D341Med (cell line): Measurements from ENCODE around the gene AQP5.

Experiments used
- DNase-seq: peaks from one replicate; pipeline ENCODE4 v3.0.0; 2012; ENCODE audit warnings: low spot score

Gene AQP5

DNA sequence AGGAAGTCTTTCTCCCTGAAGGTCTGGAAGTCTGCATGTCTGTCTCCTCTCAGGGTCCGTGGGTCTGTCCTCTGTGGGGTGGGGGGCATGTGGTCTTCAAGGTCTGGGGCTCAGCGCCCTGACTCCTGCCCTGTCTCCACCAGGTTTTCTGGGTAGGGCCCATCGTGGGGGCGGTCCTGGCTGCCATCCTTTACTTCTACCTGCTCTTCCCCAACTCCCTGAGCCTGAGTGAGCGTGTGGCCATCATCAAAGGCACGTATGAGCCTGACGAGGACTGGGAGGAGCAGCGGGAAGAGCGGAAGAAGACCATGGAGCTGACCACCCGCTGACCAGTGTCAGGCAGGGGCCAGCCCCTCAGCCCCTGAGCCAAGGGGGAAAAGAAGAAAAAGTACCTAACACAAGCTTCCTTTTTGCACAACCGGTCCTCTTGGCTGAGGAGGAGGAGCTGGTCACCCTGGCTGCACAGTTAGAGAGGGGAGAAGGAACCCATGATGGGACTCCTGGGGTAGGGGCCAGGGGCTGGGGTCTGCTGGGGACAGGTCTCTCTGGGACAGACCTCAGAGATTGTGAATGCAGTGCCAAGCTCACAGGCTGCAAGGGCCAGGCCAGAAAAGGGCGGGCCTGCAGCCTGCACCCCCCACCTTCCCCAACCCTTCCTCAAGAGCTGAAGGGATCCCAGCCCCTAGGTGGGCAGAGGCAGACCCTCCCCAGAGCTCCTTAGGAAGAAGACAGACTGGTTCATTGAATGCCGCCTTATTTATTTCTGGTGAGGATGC, 3.4 kb downstream of the AQP5 start:
- DNase-seq, result no peak

DNA sequence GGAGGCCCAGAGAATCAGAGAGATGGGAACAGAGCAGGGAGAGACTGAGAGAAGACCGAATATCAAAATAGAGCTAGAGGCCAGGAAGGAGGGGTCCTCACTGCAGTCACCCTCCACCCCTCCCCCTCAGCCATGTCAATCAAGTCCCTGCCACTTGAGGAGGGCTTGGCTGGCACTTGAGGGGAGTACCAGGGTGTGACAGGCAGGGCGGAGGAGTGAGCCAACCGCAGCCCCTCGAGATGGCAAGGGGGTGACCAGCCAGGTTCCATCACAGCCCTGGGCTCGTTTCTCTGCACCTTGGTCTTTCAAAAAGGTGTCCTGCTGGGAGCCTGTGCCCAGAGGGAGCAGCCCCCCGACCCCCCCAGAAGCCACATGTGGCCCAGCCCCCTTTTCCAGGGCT, 4.2 kb downstream of the AQP5 start:
- DNase-seq, result no peak

DNA sequence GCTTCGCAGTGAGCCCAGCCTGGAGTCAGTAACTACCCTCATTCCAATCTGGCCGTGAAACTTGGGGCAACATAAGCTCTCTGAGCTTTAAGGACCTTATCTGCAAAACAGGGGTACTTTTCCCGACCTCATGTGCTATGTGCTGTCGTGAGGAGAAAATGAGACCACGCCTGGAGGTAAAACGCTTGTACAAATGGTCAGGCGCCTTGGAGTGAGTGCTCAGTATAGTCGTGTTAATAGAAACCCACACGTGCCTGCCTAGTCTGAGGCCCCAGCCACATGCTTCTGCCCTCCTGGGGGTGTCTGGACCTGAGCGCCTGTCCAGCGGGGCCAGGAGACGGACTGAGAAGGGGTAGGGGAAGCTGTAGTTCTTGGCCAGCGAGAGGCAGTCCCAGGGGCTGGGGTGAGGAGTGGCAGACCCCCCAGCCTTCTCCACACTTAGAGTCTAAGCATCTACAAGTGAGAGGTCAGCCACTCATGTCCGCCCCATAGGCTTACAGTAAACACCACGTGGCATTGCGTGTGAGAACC, 4.9 kb downstream of the AQP5 start:
- no peak for DNase-seq

DNA sequence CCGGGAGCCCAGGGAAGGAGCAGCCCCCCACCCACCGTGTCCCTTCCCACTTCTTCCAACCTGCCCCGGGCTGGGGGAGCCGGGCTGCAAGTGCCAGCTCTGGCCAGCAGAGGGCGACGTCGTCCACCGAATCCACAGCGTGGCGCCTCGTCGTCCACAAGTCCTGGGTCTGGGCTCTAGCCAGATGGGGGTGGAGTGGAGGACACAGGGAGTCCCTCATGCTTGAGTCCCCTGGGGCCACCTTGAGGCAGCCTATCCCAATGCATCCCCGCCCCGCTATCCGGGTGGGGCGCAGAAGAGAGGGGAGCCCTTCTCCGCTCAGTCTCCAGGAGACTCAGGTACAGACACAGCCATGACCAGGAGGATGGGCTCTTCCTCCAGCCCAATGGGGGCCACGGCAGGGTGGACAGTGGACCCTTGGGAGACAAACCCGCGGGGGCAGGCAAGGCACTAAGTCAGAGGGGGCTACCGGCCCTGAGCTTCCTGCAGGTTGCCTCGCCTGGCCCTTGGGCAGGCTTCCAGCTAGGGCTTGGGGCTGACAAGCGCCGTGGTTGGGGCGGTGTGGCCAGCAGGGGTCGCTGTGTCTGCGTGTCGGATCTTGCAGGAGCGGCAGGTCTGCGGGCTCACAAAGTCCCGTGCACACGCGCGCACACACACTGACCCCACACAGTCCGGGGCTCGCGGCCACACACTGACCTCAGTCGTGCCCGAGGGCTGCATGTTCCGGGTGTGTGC, 5.5 kb downstream of the AQP5 start:
- peak; percentile 95 for DNase-seq

DNA sequence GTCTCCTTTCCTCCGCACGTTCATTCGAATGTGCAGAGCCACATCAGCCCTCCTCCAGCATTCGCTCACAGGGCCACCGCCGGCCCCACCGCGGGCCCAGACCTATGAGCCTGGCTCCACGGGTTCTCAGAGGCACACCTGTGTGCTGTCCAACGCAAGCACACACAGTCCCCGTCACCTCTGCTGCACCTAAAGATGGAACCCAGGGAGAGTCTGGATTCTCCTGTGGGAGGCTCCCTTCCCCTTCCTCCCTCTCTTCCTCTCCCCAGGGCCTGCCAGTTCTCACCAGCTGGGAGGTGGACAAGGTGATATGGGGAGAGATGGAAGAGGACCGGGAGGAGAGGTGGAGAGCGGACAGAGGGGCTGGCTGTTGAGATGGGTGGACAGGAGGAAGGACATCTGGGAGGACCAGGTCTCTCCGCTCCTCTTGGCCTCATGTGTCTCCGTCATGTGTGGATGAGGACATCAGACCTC, 6.1 kb downstream of the AQP5 start:
- DNase-seq, result no peak

DNA sequence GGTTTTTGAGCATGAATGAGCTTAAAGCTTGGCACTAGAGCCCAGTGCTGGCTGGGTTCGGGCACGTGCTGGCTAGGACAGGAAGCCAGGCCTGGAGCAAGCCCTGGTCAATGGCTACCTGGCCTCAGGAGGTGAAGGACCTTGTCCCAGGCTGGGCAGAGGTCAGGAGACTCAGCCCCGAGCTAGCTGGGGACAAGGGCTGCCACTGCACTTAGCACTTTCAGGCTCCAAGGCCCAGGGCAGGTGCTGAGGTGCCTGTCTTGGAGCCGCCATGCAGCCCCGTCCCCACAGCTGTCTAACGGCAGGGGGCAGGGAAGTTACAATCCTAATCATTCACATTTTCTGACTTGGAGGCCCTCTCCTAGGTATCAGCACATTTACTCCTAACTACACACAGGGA, 6.8 kb downstream of the AQP5 start:
- no peak for DNase-seq

DNA sequence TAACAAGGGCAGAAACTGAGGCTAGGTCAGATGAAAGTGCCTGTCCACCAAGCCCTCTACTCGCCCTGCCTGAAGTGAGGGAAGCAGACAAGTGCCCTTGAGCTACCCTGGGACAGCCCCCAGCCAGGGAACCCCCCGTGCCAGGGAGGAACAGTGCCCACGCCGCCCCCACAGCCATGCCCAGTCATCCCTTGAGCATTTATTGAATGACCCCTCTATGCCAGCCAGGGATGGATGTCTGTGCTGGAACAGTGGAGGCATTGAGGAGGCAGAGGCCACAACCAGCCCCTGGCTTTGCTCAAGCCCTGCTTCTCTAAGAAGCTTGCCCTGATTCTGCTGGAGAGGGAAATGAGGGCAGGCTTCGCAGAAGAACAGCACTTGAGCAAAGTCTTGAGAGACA, 7.4 kb downstream of the AQP5 start:
- DNase-seq, result no peak

DNA sequence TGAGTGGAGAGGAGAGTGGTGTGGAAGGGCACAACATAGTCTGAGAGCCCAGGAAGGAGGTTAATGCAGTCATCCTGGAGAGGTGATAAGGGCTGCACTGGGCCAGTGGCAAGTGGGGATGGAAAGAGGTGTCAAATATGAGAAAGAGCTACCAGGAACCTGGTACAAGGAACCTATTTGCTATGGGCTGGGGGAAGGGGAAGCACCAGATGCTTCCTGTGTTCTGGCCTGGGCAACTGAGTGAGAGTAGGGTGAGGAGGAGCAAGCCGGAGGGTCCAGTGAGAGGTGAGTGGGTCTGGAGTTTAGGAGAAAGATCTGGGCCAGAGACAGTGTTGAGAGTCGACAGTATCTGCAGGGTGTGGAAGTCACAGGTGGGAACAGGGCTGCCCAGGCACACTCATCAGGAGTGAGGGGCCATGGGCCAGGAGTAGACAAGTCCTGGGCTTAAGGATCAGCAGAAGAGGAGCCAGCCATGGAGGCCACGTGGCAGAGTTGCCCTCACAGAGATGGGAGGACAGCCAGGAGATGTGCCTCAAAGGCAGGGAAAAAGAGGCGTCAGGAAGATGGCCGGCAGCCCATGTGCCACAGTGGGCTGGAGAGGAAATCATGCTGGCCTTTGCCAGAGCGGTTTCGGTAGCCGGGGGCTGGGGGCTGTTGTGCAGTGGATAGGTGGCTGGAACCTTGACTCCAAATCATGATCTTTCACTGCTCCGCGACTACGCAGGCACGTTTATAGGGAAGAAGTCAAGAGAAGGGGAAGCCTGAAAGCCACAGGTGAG, 8.2 kb downstream of the AQP5 start:
- DNase-seq, result no peak

DNA sequence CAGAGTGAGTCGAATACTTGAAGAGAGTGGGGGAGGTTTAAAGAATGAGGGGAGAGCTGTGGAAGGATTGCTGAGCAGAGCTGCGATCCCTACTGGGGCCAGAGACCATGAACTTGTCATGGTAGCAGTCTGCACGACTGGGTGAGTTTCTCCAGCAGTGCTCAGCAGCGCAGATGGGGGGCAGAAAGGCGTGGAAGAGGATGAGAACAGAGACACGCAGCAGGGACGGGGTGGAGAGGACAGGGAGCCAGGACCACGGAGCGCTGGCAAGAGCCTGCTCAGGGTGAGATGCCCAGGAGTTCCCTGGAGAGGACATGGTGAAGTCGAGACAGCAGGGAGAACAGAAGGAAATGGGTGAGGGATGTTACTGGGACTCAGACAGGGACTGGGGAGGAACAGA, 9.0 kb downstream of the AQP5 start:
- no peak for DNase-seq

DNA sequence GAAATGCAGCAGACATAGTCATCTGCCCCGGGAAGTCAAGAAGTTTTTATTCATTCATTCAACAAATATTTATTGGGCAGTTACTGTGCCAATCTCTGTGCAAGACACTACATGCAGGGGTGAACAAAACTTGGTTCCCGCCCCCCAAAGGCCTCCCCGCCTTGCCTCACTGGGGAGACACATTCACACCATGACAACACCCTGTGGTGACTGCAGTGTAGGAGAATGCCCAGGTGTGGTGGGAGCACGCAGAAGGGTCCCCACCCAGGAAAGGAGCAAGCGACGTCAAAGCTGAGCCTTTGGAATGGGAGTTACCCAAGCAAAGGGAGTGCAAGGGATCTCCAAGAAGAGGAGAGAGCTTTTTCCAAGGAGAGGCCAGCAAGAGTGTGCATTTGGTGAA, 9.5 kb downstream of the AQP5 start:
- no peak for DNase-seq

DNA sequence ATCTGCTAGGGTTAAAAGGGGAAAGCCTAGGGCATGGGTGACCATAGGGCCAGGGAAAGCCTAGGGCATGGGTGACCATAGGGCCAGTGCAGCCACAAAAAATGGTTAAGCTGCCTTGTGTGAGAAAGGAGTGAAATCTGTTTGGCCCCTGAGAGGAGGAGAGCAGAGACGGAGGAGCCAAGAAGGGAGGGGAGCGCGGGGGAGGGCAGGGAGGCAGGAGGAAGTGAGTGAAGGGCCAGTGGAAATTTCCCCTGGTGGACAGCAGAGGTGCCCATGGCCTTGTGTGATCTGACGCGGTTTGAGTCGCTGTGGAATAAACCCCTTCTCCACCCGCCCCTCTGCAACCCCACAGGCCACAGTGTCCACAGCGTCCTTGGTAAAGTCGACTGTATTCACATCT, 10.5 kb downstream of the AQP5 start:
- DNase-seq, result no peak

DNA sequence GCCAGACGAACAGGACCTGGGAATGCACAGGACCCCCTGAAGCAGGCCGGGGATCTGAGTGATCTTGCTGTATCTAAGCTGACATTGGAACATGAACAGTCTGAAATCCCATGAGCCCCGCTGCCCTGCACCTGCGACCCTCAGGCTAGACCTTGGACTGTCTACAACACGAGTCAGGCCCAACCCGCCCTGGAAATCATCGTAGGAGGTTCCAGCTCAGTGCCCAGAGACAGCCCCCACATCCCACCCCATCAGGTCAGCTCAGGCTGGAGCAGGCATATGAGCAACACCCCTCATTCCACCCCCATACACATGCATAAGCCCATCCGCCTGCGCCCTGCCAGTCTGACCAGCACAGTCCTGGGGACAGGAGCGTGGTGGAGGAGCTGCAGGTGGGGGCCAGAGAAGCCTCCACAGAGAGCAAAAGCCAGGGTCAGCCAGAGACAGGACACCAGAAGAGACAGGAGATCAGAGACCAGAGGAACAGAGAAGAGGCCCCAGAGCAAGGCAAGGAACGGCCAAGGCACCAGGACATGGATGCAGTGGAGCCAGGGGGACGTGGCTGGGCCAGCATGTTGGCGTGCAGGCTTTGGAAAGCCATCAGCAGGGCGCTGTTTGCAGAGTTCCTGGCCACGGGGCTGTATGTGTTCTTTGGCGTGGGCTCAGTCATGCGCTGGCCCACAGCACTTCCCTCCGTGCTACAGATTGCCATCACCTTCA, 11.1 kb downstream of the AQP5 start, which contains the start of gene AQP6:
Gene AQP6, plus strand, starts transcription at position 307 of the 720 bp plus-strand sequence. Its CDS starts 227 bp downstream, at position 534.
- DNase-seq, result no peak

DNA sequence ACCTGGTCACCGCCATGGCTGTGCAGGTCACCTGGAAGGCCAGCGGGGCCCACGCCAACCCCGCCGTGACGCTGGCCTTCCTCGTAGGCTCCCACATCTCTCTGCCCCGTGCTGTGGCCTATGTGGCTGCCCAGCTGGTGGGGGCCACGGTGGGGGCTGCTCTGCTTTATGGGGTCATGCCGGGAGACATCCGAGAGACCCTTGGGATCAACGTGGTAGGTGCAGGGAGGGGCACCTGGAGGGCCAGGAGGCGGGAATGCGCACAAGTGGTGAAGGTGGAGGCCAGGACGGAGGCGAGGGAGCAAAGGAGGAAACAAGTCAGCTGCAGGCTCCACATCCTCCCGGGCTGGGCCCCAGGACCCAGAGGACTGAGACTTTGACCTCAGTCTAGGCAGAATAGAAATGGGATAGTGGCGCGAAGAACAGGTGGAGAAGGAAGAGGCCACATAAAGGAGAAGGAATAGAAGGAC, 11.7 kb downstream of the AQP5 start:
- DNase-seq, result no peak

DNA sequence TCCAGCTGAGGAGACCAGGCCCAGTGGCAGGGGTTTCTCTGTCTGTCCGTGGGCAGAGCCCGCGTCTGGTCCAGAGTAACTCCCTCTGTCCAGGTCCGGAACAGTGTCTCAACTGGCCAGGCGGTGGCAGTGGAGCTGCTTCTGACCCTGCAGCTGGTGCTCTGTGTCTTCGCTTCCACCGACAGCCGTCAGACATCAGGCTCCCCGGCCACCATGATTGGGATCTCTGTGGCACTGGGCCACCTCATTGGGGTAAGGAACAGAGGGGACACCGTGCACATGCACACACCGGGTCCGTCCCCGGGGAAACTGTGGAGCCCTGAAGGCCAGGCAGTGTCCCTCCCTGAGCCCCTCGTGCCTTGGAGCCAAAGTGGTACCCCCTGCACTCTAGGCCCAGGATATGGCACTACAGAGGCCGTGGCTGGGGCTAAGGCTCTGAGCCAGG, 12.6 kb downstream of the AQP5 start:
- peak; percentile 65 for DNase-seq

DNA sequence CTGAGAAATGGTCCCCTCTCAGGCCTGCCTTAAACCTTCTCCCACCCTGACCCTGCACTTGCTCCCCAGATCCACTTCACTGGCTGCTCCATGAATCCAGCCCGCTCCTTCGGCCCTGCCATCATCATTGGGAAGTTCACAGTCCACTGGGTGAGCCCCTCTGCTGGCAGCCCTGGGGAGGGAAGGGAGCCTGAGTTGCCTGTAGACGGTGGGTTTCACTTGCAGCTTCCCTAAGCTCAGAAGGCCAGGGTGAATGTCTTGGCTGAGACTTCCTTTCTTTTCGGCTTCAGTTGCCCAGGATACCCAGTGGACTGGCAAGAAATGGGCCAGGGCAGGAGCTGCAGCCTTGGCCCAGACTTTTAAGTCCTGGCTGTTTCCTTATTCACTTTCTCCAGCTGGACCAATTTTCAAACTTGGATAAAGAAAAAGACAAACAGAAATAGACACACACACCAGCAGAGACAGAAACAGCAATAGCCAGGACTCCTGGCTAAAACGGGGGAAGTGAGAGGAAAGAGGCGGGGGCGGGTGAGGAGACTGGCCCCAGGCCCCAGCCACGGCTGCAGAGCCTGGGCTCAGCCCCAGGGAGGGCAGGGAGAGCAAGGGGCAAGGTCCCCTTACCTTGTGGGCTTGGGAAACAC, 13.1 kb downstream of the AQP5 start:
- no peak for DNase-seq

DNA sequence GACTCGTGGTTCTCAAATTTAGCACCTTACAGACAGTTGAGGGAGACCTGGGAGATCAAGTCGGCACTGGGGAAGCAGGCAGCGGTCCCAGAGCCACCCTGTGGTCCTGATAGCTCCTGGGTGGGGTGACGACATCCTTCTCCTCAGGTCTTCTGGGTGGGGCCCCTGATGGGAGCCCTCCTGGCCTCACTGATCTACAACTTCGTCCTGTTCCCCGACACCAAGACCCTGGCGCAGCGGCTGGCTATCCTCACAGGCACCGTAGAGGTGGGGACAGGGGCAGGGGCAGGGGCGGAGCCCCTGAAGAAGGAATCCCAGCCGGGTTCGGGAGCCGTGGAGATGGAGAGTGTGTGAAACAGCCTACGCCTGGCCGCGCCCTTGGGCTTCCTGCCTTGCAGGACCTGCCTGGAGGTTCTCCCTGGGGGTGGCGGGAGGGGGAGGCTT, 13.7 kb downstream of the AQP5 start:
- DNase-seq, result no peak

DNA sequence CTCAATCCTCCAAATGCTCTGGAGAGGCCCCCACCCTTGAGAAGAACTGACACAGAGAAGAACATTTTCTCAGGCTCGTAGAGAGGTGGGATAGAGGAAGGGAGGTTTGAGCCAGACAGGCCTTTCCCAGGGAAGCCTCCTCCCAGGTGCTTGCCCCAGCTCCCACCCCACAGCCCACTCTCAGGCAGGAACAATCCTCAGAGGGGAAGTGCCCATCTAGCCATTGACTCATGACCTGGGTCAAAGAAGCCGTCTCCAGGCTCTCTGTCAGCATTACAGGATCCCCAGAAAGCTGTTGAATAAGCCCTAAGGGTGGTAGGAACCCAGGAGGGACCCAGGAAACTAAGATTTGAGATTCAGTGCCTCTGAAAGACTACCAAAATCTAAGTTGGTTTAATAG, 14.9 kb downstream of the AQP5 start:
- no peak for DNase-seq

DNA sequence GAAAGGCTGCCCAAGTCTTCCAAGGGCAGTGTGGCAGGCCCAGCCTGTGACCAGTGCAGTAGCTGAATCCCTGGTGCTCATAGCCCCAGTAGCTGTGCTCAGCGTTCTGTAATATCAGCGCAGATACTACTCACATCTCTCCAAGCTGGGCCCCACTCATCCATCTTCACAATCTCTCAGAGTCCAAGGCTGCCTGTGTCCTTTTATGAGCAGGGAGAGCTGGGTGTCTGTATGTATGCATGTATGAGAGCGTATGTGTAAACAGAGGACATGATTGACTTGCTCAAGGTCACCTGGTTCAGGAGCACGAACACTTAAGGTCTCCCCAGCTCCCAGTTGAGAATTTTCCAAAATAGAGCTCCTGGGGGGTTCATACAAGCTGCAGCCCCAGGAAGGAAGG, 16.5 kb downstream of the AQP5 start:
- DNase-seq, result no peak

DNA sequence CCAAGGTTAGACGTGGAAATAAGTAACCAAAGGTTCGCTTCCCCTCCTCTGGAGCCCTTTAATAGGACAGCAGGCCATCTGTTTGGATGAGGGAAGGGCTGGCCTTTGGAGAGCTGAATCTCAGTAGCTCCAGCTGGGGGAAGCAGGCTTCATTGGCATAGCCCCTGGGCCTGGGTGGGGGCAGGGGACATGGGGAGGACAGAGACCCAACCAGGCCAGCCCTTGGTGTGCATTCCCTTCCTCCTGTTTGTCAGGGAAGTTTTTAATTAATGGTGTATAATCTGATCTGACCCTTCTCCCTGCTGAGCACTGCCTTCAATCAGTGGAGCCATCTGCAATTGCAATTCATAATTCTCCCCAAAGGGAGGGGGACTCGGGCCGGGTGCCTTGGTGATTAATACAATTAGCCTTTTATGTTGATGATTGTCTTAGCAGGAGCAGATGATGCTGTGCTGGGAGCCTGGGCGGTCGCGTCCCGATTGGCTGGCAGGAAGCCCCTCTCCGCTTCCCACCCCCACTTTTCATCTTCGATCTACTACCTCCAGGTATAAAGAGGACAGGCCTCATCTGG, 17.4 kb downstream of the AQP5 start:
- peak; percentile 88 for DNase-seq

DNA sequence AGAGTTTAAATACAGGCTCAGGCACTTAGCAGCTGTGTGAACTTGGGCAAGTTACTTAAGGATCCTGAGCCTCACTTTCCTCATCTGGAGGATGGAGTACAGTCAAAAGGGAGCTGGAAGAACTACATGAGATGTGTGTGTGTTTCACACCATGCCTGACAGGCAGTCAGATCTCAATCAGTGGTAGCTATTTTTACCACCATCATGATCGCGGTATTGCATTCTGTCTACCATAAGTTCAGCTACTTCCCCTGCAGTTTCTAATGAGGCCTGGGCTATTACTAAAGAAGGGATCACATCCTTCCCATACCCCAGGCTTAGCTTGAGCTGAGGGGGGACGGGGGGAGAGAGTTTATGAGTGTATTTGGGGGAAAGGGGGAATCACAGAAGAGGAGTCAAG, 18.1 kb downstream of the AQP5 start:
- DNase-seq, result no peak
